HuH-7.5 (cell line): Measurements from ENCODE around the gene DPH6.

Source experiments
- DNase-seq: peaks from one replicate; pipeline ENCODE4 v3.0.0; 2011; ENCODE audit warnings: low spot score

DPH6 gene

GRCh38 chr15:35540885-35541284 lies 5.1 kb downstream of the DPH6 start:
- no peak for DNase-seq

DNA sequence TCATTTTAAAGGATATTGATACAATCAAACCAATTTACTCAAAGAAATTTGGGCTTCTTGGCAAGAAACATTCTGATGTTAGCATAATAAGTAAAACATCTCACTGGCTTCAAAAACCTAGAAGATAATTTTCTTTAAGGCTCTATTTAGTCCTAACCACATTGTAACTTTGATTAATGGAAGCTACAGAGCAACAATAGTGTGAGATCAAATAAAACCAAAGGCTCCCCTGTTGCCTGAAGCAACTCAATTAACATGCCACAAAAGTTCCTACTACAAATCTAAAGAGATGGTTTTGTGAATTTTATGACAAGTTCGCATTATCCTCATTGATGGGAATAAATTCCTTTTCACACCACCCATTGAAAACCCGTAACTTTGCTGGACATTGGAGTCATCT lies 5.9 kb downstream of the DPH6 start:
- no peak for DNase-seq

DNA sequence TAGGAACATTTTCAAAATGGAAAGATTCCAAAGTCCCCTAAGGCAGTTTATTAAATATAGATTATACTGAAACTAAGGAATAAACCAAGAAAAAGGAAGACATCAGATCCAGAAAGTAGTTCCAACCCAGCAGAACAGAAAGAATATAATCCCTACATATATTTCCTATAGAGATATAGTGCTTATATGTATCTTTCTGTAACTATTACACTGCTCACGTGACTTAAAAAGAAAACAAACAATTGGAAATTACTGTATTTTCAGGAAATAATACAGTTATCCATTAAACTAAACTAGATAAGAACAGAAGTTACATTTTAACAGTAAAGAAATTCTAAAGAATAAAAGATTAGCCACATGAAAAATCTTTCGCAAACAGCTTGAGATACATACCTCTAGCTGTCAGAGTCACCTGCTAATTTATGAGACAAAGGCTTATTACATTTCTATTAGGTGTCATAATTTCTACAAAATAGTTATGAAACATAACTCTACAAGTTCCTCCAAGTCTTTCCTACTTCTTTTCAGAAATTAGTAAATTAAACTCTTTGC lies 10.5 kb downstream of the DPH6 start:
- no peak for DNase-seq

GRCh38 chr15:35533130-35534110 lies 12.5 kb downstream of the DPH6 start:
- DNase-seq = no peak

GRCh38 chr15:35530698-35531097 lies 15.3 kb downstream of the DPH6 start:
- DNase-seq = no peak

GRCh38 chr15:35529784-35530183 lies 16.2 kb downstream of the DPH6 start:
- DNase-seq = no peak

GRCh38 chr15:35522061-35522460 lies 23.9 kb downstream of the DPH6 start:
- no peak for DNase-seq

DNA sequence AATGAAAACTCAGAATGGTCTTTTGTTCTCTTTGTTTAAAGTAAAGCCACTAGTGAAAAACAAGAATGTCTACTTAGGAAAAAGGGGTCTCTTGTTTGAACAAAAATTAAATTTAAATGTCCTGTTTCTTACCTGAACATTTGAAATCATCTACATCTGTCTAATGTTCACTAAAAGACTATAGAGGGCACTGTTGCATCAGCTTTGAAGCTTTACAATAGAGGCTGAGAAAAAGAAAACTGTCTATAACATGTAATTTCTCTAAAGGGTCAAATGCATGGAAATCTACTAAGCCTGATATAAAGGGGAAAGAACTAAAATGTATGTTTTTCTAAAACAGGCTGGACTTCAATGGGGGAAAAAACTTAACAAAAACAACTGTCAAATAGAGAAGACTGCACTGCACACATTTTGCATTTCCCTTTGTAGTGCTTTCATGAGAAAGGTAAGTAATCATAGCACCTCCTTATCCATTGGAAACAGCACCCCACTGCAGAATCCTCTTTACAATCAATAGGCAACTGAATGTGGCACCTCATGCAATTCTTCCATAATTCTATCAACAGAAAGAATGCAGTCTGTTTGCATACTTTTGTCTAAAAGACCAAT lies 26.3 kb downstream of the DPH6 start:
- no peak for DNase-seq

DNA sequence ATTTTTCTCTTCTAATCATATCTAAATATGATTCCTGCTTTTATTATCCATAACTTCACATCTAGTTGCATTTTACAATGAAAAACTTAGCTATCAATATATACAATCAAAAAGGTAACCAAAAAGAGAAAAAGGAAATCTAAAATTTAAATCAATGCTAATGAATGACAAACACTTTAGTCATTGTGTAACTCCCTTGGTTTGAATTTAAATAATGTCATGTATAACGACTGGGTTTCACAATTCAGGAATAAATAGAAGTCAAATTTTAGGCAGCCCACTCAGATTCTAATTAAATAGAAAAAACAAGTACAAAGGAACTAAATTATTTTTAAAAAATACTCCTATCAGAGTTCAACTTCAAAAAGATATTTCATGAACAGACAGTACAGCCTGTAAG lies 26.9 kb downstream of the DPH6 start:
- DNase-seq = no peak

DNA sequence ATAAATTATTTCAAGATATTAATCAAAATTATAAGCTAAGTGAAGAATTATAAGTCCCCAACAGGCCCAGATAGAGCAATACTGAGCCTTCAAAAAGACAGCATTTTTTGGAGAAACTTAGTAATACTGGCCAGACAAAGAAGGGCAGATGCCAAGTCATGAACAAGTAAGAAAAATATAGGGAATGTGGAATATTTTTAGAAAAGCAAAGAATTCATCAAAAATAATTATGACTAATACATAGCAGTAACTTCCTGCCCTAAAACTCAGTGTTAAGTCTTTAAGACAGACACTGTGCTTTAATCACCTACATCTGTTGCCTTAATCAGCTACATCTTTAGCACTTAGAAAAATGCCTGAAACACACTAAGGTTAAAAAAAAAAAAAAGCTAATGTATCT lies 31.2 kb downstream of the DPH6 start:
- DNase-seq = no peak

- no peak for DNase-seq
These were observed 37.9 kb downstream of the DPH6 start for GRCh38 chr15:35507932-35508638.

- DNase-seq = no peak
These were observed 39.6 kb downstream of the DPH6 start for GRCh38 chr15:35506272-35506870.

DNA sequence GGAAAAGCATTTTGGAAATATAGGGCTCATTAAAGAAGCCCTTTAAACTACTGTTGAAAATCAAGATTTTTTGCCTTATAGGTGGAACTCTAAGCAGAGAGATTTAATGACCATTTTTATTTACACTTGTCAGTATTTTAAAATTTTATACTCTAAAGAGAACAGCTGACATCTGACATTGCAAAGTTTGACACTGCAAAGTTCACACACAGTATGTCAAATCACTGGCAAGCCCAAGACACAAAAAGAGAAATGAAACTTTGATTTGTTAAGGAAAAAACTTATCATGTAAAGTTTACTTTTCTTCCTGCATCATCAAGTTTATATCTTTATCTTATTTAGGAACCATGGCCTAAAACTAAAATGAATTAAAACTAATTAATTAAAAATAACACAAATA lies 40.2 kb downstream of the DPH6 start:
- no peak for DNase-seq

- DNase-seq = no peak
These were observed 40.8 kb downstream of the DPH6 start for GRCh38 chr15:35505141-35505540.

GRCh38 chr15:35499723-35500122 lies 46.2 kb downstream of the DPH6 start:
- DNase-seq = no peak

DNA sequence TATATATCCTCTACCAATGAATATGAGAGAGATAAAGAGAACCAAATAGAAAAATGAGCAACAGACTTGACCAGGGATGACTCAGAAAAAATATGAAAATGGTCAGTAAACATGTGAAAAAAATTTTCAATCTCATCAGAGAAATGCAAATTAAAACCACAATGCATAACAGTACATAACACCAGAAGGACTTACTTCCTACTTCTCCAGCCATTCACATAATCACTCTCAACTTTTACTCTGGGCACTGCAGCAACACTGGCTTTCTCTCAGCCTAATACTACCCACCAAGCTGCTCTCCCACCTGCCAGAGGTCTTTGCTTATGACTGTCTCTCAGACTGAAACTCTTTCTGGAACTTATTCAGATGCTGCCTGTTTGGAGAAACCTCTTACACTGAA lies 49.4 kb downstream of the DPH6 start:
- DNase-seq = no peak

DNA sequence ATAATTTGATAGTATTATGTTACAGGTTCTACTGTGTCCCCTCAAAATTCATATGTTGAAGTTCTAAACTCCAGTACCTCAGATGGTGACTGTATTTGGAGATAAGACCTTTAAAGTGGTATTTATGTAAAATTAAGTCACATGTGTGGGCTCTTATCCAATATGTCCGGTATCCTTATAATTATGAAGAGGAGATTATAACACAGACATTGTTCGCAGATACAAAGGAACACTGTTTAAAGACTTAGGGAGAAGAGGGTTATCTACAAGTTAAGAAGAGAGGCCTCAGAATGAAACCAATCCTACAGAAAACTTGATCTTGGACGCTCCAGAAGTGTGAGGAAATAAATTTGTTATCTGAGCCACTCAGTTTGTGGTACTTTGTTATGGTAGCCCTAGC lies 50.9 kb downstream of the DPH6 start:
- no peak for DNase-seq

- no peak for DNase-seq
These were observed 54.0 kb downstream of the DPH6 start for GRCh38 chr15:35491999-35492398.

DNA sequence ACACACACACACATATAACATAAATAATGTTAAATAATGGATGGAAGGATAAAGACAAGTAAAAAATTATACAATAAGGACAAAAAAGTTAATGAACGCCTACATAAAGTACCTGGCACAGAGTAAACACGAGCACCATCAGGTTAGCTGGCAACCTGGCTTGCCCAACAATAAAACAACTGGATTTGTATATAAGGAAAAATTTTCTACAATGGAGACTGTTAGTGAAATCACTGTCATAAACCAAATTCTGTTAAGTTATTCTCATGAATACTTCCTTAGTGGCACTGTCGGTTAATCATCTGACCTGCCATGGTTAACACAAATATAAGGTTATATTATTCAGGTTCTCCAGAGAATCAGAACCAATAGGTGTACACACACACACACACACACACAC lies 54.8 kb downstream of the DPH6 start:
- DNase-seq = no peak

- DNase-seq = no peak
These were observed 55.5 kb downstream of the DPH6 start for GRCh38 chr15:35490511-35490910.

DNA sequence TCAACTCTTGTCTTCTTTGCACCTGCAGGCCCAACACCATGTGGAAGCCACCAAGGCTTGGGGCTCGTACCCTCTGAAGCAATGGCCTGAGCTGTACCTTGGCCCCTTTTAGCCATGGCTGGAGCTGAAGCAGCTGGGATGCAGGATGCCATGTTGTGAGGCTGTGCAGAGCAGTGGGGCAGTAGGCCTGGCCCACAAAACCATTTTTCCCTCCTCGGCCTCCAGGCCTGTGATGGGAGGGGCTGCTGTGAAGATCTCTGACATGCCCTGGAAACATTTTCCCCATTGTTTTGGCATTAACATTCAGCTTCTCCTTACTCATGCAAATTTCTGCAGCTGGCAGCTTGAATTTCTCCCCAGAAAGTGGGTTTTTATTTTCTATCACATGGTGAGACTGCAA lies 58.5 kb downstream of the DPH6 start:
- DNase-seq = no peak

DNA sequence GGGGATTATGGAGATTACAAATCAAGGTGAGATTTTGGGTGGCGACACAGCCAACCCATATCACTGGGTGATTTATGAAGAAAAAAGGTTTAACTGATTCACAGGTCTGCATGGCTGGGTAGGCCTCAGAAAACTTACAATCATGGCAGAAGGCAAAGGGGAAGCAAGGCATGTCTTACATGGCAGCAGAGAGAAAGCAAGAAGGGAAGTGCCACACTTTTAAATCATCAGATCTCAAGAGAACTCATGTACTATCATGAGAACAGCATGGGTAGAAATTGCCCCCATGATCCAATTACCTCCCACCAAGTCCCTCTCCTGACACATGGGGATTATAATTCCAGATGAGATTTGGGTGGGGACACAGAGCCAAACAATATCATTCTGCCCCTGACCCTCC lies 59.7 kb downstream of the DPH6 start:
- no peak for DNase-seq
